Dedifferentiated amniotic fluid mesenchymal stem cell (primary cell): Measurements from ENCODE around the gene OR6S1.
"Not testable (repeated sequence)": the region's sequence is repeated elsewhere in the genome, so short reads cannot be mapped to it uniquely, and the experiment has no call there.

Experiments used
- DNase-seq: peaks from one replicate; pipeline ENCODE4 v3.0.0-alpha.2; 2016; ENCODE audit errors: extremely low spot score

The OR6S1 gene

DNA sequence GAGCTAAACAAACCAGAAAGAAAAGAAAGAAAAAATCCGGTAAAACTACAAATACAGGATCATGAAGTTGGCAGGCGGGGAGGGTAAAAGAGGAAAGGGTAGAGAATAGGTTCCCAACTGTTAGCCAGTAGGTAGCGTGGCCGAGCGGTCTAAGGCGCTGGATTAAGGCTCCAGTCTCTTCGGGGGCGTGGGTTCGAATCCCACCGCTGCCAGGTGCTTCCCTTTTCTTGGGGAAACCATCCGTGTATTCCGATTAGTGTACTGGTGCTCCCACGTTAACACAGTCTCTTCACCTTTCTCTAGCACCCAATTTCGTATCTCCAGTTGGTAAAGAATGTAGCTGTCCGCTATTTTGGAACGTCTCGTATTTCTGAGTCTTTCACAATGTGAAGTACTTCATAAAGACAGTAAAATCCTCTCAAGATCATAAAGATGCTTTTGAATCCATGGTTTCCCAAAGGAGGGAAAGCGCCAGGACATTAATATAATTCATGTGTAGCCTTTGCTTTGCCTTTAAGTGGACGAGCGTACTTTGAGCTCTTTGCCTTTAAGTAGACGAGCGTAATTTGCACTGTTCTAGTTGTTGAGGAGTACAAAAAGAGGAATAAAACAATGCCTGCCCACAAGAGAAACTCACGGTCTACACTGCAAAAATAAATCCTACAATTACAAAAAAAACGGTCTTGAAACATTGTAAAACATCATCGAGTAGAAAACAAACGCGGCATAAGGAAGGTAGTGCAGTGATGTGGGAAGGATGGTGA is 31.3 kb downstream of the OR6S1 start:
- DNase-seq, result peak; percentile 76

DNA sequence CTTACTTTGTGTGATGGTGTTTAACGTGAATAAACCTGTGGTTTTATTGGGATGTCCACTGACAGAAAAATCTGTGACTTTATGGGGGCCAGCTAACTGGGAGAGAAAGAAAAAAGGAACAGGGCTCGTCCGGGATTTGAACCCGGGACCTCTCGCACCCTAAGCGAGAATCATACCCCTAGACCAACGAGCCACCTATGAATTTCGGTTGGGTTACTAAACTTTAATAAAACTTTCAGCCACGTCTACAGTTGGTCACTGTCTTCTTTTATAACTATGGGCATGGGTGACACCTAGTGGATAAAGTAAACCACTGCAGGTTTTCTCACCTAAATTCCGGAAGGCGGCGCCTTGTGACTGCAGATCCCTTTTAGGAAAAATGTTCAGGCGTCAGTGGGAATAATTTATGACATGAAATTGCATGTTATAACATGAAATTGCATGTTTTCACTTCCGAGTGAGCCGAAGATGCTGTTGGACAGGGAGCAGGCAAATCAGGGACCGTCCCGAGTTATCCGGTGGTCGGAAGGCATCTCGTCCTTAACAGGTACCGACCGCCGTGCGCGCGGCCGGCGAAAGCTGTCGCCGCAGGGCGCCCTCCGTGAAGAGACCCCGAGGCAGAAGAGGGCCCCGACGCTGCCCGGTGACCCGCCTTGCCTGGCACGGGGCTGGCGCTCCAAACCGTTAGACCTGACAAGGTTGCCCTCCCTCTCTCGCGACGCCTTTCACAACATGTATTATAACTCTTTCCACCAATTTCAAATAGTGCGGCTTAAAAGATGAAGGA is 32.1 kb downstream of the OR6S1 start:
- peak; percentile 91 for DNase-seq

DNA sequence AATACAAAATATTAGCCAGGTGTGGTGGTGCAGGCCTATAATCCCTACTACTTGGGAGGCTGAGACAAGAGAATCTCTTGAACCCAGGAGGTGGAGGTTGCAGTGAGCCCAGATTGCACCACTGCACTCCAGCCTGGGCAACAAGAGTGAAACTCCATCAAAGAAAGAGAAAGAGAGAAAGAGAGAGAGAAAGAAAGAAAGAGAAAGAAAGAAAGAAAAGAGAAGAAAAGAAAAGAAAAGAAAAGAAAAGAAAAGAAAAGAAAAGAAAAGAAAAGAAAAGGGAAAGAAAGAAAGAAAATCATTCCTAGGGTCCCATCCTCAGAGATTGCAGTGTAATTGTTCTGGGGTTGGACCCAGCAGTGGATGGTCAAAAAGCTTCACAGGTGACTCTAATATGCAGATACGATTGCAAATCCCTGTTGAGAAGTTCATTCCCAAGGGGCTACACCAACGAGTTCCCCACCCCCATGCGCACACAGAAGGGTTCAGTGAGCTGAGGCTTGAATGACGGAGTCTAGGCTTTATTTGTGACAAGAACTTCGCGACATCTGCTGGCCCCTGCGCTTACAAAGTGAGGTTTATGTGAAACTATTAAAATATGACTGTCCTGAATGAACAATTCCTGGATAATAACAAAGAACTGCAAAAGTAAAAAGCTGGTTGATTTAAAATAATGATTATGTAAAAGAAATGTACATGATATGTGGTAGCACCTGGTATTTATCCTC is 32.9 kb downstream of the OR6S1 start:
- DNase-seq, result no peak

- DNase-seq, result no peak
Observed at GRCh38 chr14:20607617-20608016, 33.9 kb downstream of the OR6S1 start.

DNA sequence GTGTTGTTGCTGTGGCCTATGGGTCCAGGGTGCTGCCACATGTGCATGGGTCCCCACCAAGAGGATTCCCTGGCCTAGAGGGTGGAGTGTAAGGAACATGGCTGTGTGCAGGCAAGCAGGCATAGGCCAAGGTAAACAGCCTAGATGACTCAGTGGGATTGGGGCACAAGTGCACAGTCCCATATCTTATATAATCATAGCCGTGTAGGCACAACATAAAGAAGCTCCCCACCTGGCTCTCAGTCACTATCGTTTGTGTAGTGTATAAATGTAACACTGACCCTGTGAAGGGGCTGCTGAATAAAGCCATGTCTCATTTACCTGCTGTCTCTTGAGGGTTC is 34.6 kb downstream of the OR6S1 start:
- DNase-seq, result no peak

GRCh38 chr14:20606190-20606901 is 35.1 kb downstream of the OR6S1 start:
- peak; percentile 23 for DNase-seq

- DNase-seq, result no peak
Observed at GRCh38 chr14:20603813-20604690, 37.4 kb downstream of the OR6S1 start.

- no peak for DNase-seq
Observed at GRCh38 chr14:20602583-20602982, 38.9 kb downstream of the OR6S1 start.

DNA sequence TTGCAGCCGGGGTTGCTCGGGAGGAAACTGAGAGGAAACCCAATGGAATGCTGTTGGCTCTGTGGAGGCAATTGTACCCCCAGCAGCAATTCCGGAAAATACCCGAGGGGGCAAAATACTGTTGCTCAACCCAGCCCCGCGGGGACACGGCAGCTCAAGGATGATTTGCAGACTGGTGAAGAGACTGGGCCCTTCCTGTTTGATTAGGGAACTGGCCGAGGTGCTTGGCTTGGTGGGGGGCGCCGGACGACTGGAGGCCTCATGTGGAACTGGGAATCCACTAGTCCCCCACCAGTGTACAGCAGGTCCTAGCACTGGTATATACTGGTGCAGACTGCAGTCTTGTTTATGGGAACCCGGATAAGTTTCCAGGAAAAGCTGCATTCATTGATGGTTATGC is 40.0 kb downstream of the OR6S1 start:
- DNase-seq, result no peak

DNA sequence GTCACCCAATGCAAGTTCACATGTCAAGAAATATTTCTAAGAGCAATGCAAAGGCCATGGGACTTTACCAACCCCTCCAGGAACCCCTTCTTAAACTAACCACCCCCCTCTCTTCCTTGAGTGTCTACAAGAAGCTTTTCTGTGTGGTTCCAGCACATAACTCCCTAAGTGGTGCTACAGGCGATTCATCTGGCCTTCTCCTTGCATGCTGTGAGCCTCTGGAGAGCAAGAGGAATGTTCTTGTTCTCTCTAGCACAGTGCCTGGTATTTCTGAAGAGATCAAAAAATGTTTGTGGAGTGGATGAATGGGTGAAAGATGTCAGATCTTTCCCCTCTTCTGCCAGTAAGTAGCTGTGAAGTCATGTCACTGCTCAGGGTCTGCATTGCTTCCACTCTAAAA is 44.4 kb downstream of the OR6S1 start:
- no peak for DNase-seq

DNA sequence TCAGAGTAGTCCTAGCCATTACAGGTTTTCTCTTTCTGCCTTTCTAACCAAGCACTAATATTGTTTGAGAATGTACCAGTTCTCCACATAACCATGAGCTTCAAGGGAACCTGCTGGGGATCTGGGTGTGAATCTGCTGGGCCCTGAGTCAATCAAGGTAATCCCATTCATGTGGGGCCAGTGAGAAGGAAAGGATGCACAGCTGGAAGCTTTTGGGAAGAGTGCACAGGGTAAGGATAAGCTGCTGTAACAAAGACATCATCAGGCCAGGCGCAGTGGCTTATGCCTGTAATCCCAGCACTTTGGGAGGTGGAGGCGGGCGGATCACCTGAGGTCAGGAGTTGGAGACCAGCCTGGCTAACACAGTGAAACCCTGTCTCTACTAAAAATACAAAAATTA is 45.8 kb downstream of the OR6S1 start:
- not testable (repeated sequence) for DNase-seq

DNA sequence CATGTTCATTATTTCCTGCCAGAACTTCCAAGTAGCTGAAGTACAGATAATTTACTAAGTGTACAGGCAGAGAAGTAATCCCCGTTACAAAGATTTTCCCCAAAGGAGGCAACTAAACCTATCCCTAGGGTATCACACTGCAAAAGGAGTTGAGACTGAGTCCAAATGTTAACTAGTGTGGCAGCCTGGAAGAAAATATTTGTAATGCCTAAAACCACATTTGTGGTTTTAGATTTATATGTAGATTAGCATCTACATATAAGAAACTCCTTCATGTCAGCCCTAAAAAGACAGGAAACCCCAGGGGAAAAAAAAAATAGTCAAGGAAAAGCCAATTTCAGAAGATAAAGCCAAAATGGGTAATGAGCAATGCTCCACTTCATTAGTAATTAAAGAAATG is 48.9 kb downstream of the OR6S1 start:
- no peak for DNase-seq

- no peak for DNase-seq
Observed at GRCh38 chr14:20591235-20591634, 50.3 kb downstream of the OR6S1 start, which contains the start of gene RNASE12. Gene RNASE12 (minus strand): TSS chr14:20591376. CDS start chr14:20590723, 653 bp downstream.
